Measurements from ENCODE around the gene LECT2. TPM values are rescaled to one million over a fixed set of nuclear protein-coding genes. Genes with fewer than 3 reads are reported as not detected.

Gene LECT2
- not detected for total RNA-seq

DNA sequence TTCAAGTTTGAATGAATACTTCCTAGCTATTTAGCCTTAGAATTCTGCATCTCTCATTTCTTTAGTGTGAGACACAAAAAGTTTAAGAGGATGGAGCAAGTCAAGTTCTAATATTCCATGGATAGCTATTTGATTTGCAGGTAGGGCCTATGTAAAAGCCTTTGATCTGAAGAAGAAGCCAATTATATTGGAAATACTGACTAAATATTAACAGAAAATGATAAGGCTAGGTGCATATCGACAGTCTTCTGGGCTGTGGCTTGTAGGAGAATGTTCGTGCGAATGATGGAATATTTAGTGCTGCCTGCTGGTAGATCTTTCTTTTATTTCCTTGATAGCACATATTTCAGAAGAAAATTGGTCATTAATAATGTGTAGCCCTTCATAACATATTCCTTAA lies at the start of gene LECT2:
Gene LECT2, minus strand, starts transcription at position 85 of the 400 bp plus-strand sequence. CDS start 150 bp downstream, outside the sequence.
- DNase-seq (ENCODE audit: low spot score), result no peak

DNA sequence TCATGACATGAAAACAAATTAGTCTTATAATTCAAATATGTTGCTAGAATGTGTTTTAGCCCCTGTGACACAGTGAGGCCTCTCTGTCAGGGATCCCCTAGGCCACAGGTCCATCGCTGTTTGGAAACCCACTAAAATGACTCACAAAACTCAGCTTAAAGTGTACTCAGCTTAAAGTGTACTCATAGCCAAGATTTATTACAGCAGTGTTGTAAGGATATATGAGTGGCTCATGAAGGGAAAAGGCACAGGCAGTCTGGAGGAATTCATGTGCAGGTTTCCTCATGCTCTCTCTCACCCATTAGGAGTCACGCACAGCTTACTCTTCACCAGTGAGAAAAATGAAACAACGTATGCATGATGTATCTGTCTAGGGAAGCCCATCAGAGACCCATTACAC lies 49.7 kb upstream of the LECT2 start:
- no peak for DNase-seq (ENCODE audit: low spot score)

DNA sequence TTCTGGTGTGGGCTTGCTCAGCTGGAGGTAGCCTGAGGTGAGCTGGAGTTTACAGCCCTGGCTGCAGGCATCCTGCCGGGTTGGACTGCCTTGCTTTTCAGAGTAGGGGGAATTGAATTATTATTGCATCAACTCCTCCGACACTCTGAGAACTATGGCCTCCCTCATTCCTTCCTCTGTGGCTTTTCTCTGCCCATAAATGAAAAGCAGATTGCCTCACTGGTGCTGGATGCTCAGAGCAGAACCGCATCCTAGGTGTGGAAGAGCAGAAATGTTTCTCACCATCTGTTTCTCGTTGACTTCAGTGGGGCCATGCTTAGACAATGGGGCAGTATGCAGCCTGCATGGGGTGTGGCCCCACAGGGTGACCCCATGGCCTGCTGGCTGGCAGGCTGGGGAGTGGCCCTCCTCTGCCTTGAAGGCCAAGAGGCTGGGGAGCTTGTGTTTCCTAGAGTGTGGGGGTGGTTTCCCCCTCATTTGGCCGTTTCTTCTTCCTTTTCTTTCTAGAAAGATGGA lies 46.7 kb upstream of the LECT2 start:
- DNase-seq (ENCODE audit: low spot score), result no peak

GRCh38 chr5:136000932-136001331 lies 46.1 kb upstream of the LECT2 start:
- DNase-seq (ENCODE audit: low spot score), result no peak

GRCh38 chr5:136000147-136000546 lies 45.4 kb upstream of the LECT2 start:
- DNase-seq (ENCODE audit: low spot score), result no peak

DNA sequence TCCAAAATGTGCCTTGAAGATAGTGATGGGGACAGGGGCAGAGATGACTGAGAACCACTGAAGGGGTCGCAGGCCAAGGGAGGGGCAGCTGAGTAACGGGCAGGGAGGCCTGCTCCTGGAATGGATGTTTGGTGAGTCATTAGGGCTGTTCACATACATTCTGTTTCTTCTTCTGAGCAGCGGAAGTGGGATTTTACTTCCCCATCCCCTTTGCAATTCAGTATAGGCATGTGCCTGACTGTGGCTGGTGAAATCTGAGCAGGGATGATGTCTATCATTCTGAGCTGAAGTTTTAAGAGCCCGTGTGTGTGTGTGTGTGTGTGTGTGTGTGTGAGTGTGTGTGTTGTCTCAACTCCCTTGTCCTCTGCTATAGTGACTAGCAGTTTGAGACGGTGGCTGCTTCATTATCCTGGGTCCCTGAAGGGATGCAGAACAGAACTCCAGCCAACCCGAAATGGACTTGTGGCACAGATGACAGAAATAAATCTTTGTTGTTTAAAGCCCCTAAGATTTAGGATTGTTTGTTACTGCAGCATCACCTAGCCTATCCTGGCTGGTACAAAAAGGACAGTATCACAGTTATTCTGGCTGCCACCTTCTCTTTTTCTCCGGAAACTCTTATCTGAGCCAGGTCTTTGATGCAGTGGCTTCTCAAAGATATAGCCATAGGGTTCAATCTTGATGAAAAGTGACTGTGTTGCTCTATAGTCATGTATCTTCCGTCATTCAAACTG lies 44.8 kb upstream of the LECT2 start:
- DNase-seq (ENCODE audit: low spot score), result no peak

DNA sequence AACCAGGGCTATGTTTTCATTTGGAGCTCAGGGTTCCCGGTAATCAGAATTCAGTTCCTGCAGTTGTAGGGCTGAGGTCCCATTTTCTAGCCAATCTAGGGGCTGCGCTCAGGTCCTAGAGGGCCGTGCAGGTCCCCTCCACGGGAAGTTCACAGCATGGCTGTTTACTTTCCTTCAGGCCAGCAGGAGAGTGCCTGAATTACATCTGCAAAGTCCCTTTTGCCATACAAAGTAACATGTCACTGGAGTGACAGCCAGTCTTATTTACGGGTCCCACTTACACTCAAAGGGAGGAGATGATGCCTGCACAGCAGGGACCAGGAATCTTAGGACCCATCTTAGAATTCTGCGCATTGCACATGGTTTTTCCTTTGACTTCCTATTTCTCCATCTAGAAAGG lies 44.1 kb upstream of the LECT2 start:
- DNase-seq (ENCODE audit: low spot score), result no peak

DNA sequence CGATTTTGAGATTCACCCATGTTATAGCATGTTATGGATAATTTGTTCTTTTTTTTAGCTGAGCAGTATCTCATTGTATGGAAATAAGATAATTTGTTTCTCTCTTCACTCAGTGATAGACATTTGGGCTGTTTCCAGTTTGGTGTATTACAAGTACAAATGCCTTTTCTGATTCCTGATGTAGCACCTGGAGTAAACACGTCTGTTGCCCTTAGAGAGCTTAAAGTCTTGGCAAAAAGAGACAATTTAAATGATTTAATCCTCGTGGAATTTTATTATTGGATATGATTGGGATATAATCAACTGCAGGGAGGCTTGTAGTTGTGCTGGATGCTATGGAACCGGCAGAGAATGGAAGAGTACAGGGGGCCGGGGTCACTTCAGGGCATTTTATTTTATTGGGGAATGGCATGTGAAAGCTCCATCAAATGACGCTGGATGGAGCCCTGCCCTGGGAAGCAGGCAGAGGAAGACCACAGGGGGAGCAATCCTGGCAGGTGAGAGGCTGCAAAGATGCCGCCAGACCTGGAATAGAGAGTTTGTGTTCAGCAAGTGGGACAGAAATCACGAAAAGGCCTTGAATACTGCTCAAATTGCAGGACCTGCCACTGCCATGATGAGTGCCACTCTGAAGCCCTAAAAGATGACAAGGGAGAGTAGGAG lies 43.0 kb upstream of the LECT2 start:
- DNase-seq (ENCODE audit: low spot score), result no peak

GRCh38 chr5:135996611-135997010 lies 41.8 kb upstream of the LECT2 start:
- DNase-seq (ENCODE audit: low spot score), result no peak

- no peak for DNase-seq (ENCODE audit: low spot score)
These were observed 41.2 kb upstream of the LECT2 start for GRCh38 chr5:135995976-135996375.

- DNase-seq (ENCODE audit: low spot score), result no peak
These were observed 39.3 kb upstream of the LECT2 start for GRCh38 chr5:135993880-135994636.

- no peak for DNase-seq (ENCODE audit: low spot score)
These were observed 38.6 kb upstream of the LECT2 start for GRCh38 chr5:135993335-135993879.

DNA sequence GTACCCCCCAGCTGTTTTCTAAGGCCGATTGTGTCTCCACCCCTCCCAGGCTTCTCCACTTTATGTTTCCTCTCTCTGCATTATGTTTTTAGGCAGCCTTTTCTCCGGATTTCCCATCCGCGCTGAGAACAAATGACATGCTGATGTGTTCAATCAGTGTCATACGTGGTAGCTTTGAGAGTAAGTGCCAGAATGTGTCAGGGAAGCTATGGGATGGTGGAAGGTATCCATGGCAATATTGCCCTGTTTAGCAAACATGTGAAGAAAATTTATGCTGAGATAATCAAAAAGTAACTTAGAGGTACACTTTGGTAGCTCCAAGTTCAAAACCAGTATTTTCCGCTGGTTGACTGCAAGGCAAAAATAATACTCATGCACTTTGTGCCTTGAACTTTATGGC lies 36.6 kb upstream of the LECT2 start:
- no peak for DNase-seq (ENCODE audit: low spot score)

DNA sequence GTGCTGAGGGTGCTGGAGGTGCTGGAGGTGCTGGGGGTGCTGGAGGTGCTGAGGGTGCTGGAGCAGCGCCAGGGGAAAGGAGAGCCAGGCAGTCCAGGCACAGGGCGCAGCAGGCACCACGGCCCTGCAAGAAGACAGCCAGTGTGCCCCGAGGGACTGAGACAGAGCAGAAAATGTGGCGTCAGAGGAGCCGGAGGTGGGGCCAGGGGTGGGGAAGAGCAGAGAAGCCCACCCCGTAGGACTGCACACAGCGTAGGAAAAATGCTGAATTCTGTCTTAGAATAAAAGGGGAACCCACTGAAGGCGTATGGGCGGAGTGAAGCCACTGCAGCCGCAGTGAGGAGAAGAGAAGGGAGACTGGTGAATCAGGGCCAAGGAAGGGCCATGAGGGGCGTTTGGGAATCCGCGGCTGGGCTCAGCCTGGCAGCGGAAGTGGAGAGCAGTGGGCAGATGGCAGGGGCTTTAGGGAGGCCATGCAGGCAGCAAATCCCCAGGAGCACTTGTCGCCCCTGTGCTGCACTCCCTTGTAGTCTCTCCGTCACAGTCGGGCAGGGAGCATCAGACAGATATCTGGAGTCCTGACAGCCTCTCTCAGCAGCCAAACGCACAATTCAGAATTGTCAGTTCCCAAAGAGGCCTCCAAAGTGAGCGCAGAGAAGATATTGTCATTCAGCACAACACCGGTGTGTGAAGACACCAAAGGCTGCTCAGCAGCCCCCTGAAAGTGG lies 35.9 kb upstream of the LECT2 start:
- no peak for DNase-seq (ENCODE audit: low spot score)

DNA sequence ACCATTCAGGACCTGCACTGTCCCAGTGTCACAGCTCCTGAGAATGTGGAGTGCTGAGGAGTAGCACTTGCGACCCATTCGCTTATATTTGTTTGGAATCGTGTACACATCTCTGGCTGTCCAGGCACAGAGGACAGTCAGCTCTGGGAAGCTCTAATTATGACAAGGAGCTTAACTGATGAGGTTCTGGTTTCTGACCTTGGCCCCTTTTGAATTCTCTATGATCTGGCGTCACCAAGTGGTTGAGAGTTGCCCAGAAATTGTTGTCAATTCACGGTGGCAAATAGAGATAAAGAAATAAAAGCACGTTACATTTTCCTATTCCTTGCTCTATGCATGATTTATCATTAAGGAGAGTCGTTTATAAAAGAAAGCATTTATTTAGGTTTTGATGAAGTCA lies 34.9 kb upstream of the LECT2 start:
- DNase-seq (ENCODE audit: low spot score), result no peak

- no peak for DNase-seq (ENCODE audit: low spot score)
These were observed 33.8 kb upstream of the LECT2 start for GRCh38 chr5:135988546-135988945.

GRCh38 chr5:135986891-135987401 lies 32.2 kb upstream of the LECT2 start:
- no peak for DNase-seq (ENCODE audit: low spot score)

DNA sequence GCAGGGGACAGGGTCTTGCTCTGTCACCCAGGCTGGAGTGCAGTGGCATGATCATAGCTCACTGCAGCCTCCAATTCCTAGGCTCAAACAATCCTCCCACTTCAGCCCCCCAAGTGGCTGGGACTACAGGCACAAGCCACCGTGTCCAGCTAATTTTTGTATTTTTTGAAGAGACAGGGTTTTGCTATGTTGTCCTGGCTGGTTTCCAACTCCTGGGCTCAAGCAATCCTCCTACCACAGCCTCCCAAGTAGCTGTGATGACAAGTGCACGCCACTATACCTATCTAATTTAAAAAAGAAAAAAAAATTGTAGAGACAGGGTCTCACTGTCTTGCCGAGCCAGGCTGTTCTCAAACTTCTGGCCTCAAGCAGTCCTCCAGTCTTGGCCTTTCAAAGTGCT lies 31.6 kb upstream of the LECT2 start:
- DNase-seq (ENCODE audit: low spot score), result no peak

DNA sequence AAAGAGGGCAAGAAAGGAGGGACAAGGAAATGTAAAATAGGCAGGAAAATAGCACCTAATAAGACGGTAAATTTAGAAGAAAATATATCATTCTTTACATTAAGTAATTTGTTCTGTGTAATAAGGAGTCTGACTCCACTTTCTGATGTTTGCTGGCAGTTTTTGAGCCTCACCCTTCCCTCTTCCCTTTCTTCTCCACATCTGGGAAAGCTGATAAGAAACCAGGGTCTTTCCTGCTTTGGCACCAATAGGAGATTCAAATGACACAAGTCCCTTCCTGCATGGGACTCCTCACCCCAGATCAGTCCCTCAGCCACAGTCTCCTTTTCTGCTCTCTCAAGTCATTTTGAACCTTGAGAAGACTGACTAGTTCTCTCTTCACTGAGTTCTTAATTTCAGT lies 31.2 kb upstream of the LECT2 start:
- no peak for DNase-seq (ENCODE audit: low spot score)

GRCh38 chr5:135980620-135981019 lies 25.8 kb upstream of the LECT2 start:
- DNase-seq (ENCODE audit: low spot score), result no peak

DNA sequence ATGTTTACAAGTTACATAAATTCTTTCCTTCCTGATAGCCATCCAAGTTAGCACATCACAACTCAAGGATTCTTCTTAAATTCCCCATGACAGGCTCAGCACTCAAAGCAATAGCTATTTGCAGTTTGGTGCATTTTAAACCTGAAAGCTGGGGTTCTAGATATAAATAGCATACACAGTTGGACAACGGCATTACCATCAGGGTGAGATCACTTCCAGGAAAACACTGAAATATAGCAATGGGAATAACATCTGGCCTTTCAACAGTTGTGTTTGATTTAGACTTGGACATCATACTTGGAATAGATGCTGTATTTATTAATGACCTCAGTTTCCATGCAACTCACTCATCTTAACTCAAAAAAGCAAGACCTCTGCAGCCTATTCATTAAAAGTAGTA lies 24.7 kb upstream of the LECT2 start:
- DNase-seq (ENCODE audit: low spot score), result no peak

All from mucosa of gallbladder (tissue), 1 donor.